Astrocyte (in vitro differentiated cells and primary cell): Measurements from ENCODE around the gene PIK3CB.

Experiments
- EZH2 ChIP-seq: IDR thresholded peaks from 2 replicates; pipeline ENCODE4 v1.6.1; 2012; ENCODE audit warnings: mild to moderate bottlenecking, low read length, inconsistent platforms; ENCODE audit not compliant: insufficient read depth
- TF ChIP-seq, protein P1 (sequence below): IDR thresholded peaks from 2 replicates; pipeline ENCODE4 v1.5.1; 2011; ENCODE audit warnings: low read depth, mild to moderate bottlenecking, inconsistent platforms, low read length, moderate library complexity; ENCODE audit not compliant: insufficient read depth

DNA sequence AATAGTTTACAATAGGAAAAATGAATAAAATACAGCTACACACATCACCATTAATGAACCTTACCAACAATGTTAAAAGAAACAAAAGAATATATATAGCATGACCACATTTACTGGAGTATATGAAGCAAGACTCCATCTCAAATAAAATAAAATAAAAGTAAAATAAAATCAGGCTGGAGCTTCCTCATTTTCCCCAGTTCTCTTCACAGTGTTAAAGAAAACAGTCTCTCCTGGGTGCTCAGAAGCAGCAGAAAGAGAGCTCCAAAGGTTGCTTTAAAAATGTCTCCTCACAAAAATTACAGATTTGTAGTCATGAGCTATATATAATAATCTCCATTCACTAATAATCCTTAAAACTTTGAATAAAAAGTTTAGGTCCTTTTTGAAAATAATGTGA, 48.8 kb downstream of the PIK3CB start:
- TF ChIP-seq, protein P1, sequence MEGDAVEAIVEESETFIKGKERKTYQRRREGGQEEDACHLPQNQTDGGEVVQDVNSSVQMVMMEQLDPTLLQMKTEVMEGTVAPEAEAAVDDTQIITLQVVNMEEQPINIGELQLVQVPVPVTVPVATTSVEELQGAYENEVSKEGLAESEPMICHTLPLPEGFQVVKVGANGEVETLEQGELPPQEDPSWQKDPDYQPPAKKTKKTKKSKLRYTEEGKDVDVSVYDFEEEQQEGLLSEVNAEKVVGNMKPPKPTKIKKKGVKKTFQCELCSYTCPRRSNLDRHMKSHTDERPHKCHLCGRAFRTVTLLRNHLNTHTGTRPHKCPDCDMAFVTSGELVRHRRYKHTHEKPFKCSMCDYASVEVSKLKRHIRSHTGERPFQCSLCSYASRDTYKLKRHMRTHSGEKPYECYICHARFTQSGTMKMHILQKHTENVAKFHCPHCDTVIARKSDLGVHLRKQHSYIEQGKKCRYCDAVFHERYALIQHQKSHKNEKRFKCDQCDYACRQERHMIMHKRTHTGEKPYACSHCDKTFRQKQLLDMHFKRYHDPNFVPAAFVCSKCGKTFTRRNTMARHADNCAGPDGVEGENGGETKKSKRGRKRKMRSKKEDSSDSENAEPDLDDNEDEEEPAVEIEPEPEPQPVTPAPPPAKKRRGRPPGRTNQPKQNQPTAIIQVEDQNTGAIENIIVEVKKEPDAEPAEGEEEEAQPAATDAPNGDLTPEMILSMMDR: no peak
- no peak for TF ChIP-seq EZH2
